Measurements from ENCODE around the gene URAD.
A peak's percentile ranks its signal among the peaks of the same experiment; 100 is the strongest.

URAD gene

GRCh38 chr13:27954406-27954851, 34.1 kb downstream of the URAD start:
- DNase-seq, result no peak

GRCh38 chr13:27953676-27954405, 34.7 kb downstream of the URAD start:
- peak; percentile 74 to 79 for DNase-seq

GRCh38 chr13:27952876-27953675, 35.4 kb downstream of the URAD start:
- peak; percentile 22 to 38 for DNase-seq

GRCh38 chr13:27942972-27943371, 45.5 kb downstream of the URAD start:
- no peak for DNase-seq

DNA sequence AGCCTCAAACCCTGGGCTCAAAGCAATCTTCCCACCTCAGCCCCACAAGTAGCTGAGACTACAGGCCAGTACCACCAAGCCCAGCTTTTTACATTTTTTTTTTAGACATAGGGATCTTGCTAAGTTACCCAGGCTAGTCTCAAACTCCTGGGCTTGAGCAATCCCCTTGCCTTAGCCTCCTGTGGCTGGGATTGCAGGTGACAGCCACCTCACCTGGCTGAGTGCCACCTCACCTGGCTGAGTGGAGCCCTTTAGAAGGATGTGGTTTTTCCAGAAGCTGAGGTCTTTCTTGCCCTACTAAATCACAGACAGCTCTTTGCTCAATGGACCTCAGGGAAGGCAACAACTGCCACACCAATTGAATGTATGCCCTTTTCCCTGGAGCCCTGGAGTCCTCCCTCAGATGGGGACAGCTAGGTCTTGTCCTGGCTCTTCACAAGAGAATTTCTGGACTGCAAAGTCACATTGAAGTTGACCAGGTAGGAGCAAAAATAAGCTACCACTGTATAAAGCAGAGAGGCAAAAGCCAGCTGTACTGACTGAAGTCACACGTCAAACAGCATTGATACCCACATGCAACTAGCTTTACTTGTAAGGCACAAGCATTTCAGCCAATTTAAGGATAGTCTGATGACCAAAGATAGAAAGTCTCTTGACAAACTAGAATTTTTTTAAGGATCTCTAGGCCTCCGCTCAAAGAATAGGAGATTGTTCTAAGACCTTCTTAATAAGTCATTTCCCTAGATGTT, 54.7 kb downstream of the URAD start:
- DNase-seq, result no peak

DNA sequence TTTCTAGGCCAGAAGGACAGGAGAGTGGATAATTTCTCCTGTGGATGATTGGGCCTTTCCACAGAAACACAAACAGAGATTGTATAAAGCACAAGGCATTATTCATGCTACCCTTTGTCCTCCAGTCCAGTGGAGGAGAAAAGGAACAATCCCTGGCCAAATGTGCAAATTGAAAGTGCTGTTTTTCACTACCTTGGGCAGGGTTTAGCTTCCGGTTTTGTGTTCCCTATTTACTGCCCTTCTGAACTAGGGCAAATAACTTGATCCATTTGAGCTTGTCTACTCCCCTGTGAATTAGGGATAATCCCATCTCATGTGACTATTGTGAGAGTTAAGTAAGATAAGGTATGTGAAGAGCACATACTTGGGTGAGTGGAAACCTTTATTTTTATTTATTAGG, 55.4 kb downstream of the URAD start:
- DNase-seq, result no peak

DNA sequence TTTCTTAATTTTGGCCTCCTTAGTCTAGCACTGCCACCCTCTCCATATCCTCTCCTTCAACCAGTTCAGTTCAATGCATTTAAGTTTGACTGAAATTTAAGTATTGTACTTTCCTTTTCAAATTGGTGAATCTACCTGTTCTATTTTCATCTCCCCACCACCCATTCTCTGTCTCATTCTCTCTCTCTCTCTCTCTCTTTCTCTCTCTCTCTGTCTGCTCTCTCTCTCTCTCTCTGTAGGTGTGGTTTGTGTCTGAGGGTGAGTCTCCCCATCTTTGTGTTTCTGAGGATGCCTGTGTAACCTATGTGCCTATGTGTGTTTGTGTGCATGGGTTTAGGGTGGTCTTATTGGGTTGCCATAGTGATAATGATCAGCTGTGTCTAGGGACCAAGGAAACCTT, 58.6 kb downstream of the URAD start:
- DNase-seq, result no peak

GRCh38 chr13:27928805-27929753, 59.4 kb downstream of the URAD start:
- no peak for DNase-seq

DNA sequence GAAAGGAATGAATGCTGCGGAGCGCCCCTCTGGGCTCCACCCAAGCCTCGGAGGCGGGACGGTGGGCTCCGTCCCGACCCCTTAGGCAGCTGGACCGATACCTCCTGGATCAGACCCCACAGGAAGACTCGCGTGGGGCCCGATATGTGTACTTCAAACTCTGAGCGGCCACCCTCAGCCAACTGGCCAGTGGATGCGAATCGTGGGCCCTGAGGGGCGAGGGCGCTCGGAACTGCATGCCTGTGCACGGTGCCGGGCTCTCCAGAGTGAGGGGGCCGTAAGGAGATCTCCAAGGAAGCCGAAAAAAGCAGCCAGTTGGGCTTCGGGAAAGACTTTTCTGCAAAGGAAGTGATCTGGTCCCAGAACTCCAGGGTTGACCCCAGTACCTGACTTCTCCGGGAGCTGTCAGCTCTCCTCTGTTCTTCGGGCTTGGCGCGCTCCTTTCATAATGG, 60.1 kb downstream of the URAD start:
- DNase-seq, result no peak

Measured in inflammatory macrophage (primary cell).